HepG2 (cell line): ENCODE measurements around the gene IRF7. TPM values are rescaled to one million over a fixed set of nuclear protein-coding genes. Genes with fewer than 3 reads are reported as not detected.

ENCODE experiments used
- CBX5 ChIP-seq: sonication (generic); formaldehyde crosslinking; IDR thresholded peaks from 2 replicates; pipeline ENCODE4 v1.4.0; 2020; ENCODE audit warnings: missing genetic modification reagents, borderline replicate concordance
- CENPT ChIP-seq: sonication (generic); formaldehyde crosslinking; IDR thresholded peaks from 2 replicates; pipeline ENCODE4 v1.8.0; 2022; ENCODE audit warnings: low read depth, mild to moderate bottlenecking, moderate library complexity, missing genetic modification reagents
- FIP1L1 ChIP-seq: fragments of 200-400 bp; formaldehyde crosslinking; IDR thresholded peaks from 2 replicates; pipeline ENCODE4 v1.6.1; 2018; ENCODE audit warnings: low read depth, mild to moderate bottlenecking, low read length, moderate library complexity, borderline replicate concordance; ENCODE audit not compliant: insufficient read depth
- HOXD1 ChIP-seq: sonication (generic); formaldehyde crosslinking; IDR thresholded peaks from 2 replicates; pipeline ENCODE4 v1.5.0; 2020; ENCODE audit warnings: missing genetic modification reagents
- ZFP90 ChIP-seq: sonication (generic); formaldehyde crosslinking; IDR thresholded peaks from 2 replicates; pipeline ENCODE4 v1.8.0; 2022; ENCODE audit warnings: missing genetic modification reagents, mild to moderate bottlenecking, inconsistent platforms, borderline replicate concordance
- ZNF816 ChIP-seq: sonication (generic); formaldehyde crosslinking; IDR thresholded peaks from 2 replicates; pipeline ENCODE4 v1.8.0; 2022; ENCODE audit warnings: missing genetic modification reagents, mild to moderate bottlenecking, borderline replicate concordance
- polyA plus RNA-seq, 8 experiments: library from polyadenylated mRNA; depleted of rRNA in 3 of 8; stranded (reverse) in 7 of 8; unstranded in 1 of 8; fragments of >200 nt; fragmentation: Illumina TruSeq in 4 of 8; extraction: Trizol in 4 of 8; gene quantifications; 2 replicates each; pipeline versions ENCODE4 v1.2.1 to v1.2.3, GENCODE V29; 2011 to 2016; ENCODE audit warnings: low read depth in 4 of 8, missing spikeins in 1 of 8, mixed read lengths in 1 of 8; ENCODE audit not compliant: insufficient read depth in 1 of 8
- total RNA-seq, 5 experiments: library from RNA; depleted of rRNA; stranded (reverse); fragments of >200 nt; fragmentation: Illumina TruSeq; extraction: Trizol; gene quantifications; 2 replicates each; pipeline ENCODE4 v1.2.3, GENCODE V29; 2016; ENCODE audit warnings: low read depth in 1 of 5
- TF ChIP-seq, protein P1 (sequence below): IDR thresholded peaks from 2 replicates; pipeline ENCODE4 v1.4.0; 2020; ENCODE audit warnings: mild to moderate bottlenecking, missing genetic modification reagents
- TF ChIP-seq, protein P2 (sequence below): sonication (generic); formaldehyde crosslinking; IDR thresholded peaks from 2 replicates; pipeline ENCODE4 v1.5.0; 2020; ENCODE audit warnings: missing genetic modification reagents
- TF ChIP-seq, protein P3 (sequence below): sonication (generic); formaldehyde crosslinking; IDR thresholded peaks from 2 replicates; pipeline ENCODE4 v1.4.0; 2020; ENCODE audit warnings: missing genetic modification reagents, low read depth, mild to moderate bottlenecking, borderline replicate concordance
- TF ChIP-seq, protein P4 (sequence below): sonication (generic); formaldehyde crosslinking; IDR thresholded peaks from 2 replicates; pipeline ENCODE4 v1.5.1; 2020; ENCODE audit warnings: mild to moderate bottlenecking, missing genetic modification reagents, moderate library complexity
- TF ChIP-seq, protein P5 (sequence below), 2 experiments: sonication (generic) in 1 of 2; formaldehyde crosslinking in 1 of 2; IDR thresholded peaks; 2 replicates each; pipeline versions ENCODE4 v1.4.0 to v1.6.1; 2018 to 2020; ENCODE audit warnings: missing genetic modification reagents in 2 of 2, borderline replicate concordance in 1 of 2, low read depth in 1 of 2, mild to moderate bottlenecking in 1 of 2, missing biosample characterization in 1 of 2
- TF ChIP-seq, protein P6 (sequence below): sonication (generic); formaldehyde crosslinking; IDR thresholded peaks from 2 replicates; pipeline ENCODE4 v1.4.0; 2020; ENCODE audit warnings: missing genetic modification reagents
- TF ChIP-seq, protein P7 (sequence below): sonication (generic); formaldehyde crosslinking; IDR thresholded peaks from 2 replicates; pipeline ENCODE4 v1.8.0; 2022; ENCODE audit warnings: low read depth, missing genetic modification reagents
- TF ChIP-seq, protein P8 (sequence below): sonication (generic); formaldehyde crosslinking; IDR thresholded peaks from 2 replicates; pipeline ENCODE4 v1.4.0; 2020; ENCODE audit warnings: missing genetic modification reagents, borderline replicate concordance

The IRF7 gene
- total and polyA plus RNA-seq, 2 of the 13 experiments (the other 11 are each of a cell fraction or from before 2014, with no cell fraction given): not detected

DNA sequence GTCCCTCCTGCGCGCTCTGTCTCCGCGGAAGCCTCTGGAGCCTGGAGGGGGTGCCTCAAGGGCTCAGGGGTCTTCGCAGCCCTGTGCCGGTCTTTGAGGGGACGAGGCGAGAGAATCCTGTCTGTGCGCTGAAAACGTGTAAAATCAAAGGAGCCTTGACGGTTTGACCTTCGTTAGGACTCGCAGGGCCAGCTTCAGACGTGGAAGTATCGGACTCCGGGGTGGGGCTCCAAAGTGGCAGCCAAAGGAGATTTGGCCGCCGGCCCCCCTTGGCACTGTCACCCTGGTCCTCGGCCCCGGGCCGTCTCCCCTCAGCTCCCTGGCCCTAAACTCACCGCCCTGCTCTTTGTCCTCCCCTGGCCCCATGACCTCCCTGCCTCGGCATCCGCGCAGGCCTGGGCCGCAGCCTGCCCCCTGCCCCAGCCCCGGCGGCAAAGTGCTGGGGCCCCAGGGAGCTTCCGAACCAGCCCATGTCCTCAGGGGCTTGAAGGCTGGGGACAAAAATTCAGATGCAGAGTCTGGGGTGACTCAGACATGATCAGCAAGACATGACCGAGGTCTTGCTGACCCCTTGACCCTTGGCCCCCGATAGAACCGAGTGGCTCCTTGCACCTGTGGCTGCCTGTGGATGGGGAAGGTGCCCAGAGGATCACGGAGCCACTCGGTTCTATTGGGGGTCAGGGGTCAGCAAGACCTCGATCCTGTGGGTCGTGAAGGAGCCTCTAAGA is 46.4 kb downstream of the IRF7 start (continued):
- TF ChIP-seq CENPT (CRISPR knock-in tag) (no peak), ZFP90 (no peak), CBX5 (CRISPR knock-in tag) (no peak), HOXD1 (no peak), ZNF816 (CRISPR knock-in tag) (no peak), FIP1L1 (no peak)
- TF ChIP-seq, protein P1, sequence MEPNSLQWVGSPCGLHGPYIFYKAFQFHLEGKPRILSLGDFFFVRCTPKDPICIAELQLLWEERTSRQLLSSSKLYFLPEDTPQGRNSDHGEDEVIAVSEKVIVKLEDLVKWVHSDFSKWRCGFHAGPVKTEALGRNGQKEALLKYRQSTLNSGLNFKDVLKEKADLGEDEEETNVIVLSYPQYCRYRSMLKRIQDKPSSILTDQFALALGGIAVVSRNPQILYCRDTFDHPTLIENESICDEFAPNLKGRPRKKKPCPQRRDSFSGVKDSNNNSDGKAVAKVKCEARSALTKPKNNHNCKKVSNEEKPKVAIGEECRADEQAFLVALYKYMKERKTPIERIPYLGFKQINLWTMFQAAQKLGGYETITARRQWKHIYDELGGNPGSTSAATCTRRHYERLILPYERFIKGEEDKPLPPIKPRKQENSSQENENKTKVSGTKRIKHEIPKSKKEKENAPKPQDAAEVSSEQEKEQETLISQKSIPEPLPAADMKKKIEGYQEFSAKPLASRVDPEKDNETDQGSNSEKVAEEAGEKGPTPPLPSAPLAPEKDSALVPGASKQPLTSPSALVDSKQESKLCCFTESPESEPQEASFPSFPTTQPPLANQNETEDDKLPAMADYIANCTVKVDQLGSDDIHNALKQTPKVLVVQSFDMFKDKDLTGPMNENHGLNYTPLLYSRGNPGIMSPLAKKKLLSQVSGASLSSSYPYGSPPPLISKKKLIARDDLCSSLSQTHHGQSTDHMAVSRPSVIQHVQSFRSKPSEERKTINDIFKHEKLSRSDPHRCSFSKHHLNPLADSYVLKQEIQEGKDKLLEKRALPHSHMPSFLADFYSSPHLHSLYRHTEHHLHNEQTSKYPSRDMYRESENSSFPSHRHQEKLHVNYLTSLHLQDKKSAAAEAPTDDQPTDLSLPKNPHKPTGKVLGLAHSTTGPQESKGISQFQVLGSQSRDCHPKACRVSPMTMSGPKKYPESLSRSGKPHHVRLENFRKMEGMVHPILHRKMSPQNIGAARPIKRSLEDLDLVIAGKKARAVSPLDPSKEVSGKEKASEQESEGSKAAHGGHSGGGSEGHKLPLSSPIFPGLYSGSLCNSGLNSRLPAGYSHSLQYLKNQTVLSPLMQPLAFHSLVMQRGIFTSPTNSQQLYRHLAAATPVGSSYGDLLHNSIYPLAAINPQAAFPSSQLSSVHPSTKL (CRISPR knock-in tag): peak; percentile 17; the same call in 1 of the 2 replicates
- TF ChIP-seq, protein P2, sequence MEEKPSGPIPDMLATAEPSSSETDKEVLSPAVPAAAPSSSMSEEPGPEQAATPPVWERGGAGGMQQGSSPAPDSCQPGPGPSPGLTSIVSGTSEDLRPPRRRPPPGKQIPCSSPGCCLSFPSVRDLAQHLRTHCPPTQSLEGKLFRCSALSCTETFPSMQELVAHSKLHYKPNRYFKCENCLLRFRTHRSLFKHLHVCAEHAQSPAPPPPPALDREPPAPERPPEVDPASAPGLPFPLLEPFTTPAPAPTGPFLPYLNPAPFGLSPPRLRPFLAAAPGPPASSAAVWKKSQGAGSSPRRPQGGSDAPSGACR (CRISPR knock-in tag): no peak
- TF ChIP-seq, protein P3, sequence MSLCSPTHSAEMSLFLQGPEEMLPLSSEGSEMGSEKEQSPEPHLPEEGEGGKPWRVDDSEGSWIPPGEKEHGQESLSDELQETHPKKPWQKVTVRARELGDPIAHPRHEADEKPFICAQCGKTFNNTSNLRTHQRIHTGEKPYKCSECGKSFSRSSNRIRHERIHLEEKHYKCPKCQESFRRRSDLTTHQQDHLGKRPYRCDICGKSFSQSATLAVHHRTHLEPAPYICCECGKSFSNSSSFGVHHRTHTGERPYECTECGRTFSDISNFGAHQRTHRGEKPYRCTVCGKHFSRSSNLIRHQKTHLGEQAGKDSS: peak; percentile 28; the same call in 1 of the 2 replicates
- TF ChIP-seq, protein P4, sequence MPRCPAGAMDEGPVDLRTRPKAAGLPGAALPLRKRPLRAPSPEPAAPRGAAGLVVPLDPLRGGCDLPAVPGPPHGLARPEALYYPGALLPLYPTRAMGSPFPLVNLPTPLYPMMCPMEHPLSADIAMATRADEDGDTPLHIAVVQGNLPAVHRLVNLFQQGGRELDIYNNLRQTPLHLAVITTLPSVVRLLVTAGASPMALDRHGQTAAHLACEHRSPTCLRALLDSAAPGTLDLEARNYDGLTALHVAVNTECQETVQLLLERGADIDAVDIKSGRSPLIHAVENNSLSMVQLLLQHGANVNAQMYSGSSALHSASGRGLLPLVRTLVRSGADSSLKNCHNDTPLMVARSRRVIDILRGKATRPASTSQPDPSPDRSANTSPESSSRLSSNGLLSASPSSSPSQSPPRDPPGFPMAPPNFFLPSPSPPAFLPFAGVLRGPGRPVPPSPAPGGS: no peak
- TF ChIP-seq, protein P5, sequence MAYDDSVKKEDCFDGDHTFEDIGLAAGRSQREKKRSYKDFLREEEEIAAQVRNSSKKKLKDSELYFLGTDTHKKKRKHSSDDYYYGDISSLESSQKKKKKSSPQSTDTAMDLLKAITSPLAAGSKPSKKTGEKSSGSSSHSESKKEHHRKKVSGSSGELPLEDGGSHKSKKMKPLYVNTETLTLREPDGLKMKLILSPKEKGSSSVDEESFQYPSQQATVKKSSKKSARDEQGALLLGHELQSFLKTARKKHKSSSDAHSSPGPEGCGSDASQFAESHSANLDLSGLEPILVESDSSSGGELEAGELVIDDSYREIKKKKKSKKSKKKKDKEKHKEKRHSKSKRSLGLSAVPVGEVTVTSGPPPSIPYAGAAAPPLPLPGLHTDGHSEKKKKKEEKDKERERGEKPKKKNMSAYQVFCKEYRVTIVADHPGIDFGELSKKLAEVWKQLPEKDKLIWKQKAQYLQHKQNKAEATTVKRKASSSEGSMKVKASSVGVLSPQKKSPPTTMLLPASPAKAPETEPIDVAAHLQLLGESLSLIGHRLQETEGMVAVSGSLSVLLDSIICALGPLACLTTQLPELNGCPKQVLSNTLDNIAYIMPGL (CRISPR knock-in tag; IDR thresholded peaks at IDR 0.05; ENCODE audit: borderline replicate concordance in 1 of 2, low read depth in 1 of 2): peak in 1 of 2 experiments; percentile 39; a peak in 2 of 4 replicates
- TF ChIP-seq, protein P6, sequence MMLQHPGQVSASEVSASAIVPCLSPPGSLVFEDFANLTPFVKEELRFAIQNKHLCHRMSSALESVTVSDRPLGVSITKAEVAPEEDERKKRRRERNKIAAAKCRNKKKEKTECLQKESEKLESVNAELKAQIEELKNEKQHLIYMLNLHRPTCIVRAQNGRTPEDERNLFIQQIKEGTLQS (CRISPR knock-in tag): no peak
- TF ChIP-seq, protein P7, sequence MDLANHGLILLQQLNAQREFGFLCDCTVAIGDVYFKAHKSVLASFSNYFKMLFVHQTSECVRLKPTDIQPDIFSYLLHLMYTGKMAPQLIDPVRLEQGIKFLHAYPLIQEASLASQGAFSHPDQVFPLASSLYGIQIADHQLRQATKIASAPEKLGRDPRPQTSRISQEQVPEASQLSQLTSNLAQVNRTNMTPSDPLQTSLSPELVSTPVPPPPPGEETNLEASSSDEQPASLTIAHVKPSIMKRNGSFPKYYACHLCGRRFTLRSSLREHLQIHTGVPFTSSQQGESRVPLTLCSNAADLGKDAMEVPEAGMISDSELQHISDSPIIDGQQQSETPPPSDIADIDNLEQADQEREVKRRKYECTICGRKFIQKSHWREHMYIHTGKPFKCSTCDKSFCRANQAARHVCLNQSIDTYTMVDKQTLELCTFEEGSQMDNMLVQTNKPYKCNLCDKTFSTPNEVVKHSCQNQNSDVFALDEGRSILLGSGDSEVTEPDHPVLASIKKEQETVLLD (CRISPR knock-in tag): no peak; the same call in 1 of the 2 replicates
- TF ChIP-seq, protein P8, sequence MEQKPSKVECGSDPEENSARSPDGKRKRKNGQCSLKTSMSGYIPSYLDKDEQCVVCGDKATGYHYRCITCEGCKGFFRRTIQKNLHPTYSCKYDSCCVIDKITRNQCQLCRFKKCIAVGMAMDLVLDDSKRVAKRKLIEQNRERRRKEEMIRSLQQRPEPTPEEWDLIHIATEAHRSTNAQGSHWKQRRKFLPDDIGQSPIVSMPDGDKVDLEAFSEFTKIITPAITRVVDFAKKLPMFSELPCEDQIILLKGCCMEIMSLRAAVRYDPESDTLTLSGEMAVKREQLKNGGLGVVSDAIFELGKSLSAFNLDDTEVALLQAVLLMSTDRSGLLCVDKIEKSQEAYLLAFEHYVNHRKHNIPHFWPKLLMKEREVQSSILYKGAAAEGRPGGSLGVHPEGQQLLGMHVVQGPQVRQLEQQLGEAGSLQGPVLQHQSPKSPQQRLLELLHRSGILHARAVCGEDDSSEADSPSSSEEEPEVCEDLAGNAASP: peak; percentile 73; the same call in 1 of the 2 replicates
